ENCODE results near the gene MRM2.

Gene MRM2

DNA sequence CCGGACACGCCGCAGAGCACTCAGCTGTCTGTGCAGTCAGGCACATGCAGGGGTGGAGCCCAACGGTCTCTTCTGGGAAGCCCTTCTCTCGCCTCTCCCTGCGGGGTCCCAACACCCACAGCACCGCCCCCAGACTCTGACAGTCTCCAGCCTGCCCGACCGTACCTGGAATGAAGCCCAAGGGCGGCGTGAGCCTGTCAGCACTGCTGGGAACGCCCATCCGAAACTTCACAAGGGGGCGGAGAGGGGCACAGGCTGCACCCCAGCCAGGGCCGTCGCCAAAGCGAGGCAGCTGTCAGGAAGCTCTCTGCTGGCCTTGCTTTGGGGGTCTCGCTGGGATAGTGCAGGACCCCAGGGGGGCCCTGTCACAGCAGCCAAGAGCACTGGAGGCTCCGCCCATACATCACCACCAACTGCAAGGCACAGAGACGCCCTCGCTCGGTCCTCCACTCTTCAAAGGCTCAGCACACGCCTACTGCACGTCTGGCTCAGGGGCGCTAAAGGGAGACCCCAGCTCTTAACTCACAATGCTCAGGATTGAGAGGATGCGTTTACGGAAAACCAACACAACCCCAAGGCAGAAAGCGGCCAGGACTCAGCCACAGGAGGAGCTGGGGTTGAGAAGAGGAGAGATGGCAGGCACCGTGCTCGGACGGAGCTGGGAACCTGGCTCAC lies 40.2 kb downstream of the MRM2 start:
- DNase-seq, result no peak

DNA sequence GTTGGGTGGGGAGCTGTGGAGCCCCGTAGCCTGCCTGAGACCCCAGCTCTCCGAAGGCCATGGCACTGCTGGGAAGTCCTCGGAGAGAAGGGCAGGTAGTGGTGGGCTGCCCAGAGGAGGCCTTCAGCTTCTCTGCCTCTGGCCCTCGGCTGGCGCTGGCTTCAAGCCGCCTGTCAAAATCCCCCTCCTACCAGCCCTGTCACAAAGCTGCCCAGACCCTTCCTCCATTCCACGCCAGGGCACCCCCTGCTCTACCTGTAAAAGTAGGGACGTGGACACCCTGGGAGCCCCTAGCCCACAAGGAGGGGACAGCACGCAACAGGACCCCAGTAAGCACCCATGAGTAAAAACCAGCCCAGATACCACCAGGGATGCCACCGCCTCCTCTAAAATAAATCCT lies 40.9 kb downstream of the MRM2 start:
- DNase-seq, result no peak

DNA sequence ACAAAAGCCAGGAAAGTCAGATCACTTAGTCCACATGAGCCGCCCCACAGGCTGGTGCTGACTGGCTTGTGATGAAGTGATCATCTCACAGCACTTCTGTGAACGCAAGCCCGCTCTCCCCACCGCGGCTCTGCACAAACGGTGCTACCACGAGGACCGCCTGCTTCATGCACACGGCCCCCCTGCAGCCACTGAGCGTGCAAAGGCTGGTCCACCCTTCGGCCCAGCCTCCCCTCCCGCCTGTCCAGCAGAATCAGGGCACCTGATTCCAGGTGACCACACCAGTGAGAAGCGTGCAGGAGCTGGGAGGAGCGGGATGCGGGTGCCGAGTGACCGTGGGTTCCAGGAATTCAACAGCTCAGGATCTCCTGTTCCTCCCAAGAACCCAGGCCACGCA lies 41.4 kb downstream of the MRM2 start:
- no peak for DNase-seq

DNA sequence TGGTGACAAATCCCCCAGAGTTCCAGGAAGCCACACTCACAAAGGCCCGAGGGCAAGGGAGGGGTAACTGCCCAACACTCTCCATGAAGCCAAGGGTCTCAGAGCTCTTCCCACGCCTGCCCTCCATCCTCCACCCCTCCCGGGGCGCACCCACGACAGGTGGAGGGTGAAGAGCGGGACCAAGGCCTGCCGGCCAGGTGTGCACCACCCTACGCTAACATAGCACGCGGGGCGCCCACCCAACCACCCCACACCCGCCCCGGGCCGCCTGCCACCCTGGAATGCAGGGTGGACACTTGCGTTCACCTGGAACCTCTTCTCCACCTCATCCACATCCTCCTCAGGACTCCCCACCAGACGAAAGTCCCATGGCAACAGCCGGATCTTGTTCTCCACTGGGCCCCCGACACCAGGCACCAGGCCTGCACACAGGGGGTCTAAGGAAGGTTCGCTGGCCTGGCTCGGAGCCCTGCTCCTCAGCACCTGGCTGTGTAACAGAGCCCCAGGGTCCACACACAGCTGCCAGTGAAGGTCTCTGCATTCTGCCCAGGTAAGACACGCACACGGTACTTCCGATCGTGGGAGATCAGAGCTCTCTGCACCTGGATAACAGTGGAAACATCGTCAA lies 41.9 kb downstream of the MRM2 start:
- no peak for DNase-seq

DNA sequence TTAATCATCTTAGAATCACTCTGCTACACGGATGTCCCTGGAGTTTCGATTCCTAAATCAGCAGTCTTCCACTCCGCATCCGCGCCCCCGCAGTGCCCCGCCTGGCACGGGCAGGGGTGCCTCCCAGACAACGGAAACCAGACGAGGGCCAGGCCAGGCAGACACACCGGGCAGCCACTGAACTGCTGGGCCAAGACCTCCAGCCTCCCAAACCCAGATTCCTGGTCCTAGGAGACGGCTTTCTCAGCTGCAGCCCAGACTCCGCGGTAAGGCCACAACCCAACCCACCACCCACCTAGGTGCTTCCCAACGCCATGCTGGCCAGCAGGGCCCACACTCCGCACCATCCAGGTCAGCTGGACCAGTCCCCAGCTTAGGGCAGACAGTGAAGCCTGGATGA lies 42.5 kb downstream of the MRM2 start:
- DNase-seq, result no peak

DNA sequence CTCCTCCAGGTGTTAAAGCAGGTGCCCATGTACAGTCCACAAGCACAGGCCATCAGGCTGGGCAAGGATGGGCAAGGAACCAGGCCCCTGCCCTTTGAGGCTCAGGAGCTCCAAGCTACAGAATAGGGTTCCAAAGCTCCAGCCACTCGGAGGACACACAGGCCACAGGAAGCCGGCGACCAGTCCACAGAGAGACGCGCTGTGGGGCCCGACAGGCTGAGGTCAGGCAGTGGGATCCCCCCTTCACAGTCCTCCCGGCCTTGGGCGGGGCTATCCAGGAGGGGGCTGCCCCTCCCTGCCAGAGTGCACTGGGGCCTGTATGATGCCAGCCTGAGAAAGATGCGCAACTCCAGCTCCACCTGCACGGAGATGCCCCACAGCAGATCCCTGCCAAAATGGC lies 43.2 kb downstream of the MRM2 start:
- no peak for DNase-seq

DNA sequence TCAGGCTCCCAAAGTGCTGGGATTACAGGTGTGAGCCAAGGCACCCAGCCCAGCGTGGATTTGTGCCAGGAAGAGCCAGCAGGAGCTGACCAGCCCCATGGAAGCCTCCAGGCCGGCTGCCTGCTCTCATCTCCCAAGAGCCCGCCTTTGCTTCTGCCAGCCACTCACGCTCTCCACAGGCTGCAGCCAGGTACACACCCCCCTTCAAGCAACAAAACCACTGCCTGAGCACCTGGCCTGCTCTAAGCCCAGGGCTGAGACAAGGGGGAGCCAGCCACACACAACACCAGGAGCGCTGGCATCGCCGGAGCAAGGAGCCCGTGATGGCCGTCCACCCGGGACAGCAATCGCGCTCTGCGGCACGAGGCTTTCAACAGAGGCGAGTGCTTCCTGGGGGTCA lies 43.8 kb downstream of the MRM2 start:
- DNase-seq, result peak; percentile 94

DNA sequence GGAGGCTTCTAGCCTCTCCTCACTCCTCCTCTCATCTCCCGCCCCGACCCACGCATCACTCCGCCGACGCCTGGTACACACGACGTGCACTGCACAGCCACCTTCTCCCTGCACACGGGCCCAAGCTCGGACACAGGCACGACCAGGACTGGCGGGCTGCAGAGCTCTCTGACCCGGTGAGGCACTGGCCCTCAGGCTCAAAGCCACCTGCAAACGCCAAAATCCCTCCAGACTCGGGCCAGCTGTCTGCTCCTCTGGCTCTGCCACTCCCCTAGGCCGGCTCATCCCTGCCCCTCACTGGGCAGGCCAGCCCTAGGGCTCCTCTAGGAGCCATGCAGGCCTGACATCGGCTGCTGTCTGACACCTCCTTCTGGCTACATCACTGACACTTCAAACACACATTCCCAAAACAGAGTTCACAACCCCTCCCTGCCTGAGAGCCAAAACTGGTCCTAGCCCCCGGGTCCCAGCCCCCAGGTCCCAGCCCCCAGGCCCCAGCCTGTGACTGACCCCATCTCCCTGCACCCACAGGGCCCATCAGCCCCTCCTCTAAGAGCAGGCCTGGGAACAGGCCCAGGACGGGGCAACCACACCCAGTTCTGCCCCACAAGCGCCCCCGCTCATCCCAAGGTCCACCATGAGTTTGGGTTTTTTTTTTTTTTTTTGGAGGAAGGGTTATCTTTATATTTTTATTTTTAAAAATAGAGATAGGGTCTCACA lies 44.4 kb downstream of the MRM2 start:
- DNase-seq, result peak; percentile 39

DNA sequence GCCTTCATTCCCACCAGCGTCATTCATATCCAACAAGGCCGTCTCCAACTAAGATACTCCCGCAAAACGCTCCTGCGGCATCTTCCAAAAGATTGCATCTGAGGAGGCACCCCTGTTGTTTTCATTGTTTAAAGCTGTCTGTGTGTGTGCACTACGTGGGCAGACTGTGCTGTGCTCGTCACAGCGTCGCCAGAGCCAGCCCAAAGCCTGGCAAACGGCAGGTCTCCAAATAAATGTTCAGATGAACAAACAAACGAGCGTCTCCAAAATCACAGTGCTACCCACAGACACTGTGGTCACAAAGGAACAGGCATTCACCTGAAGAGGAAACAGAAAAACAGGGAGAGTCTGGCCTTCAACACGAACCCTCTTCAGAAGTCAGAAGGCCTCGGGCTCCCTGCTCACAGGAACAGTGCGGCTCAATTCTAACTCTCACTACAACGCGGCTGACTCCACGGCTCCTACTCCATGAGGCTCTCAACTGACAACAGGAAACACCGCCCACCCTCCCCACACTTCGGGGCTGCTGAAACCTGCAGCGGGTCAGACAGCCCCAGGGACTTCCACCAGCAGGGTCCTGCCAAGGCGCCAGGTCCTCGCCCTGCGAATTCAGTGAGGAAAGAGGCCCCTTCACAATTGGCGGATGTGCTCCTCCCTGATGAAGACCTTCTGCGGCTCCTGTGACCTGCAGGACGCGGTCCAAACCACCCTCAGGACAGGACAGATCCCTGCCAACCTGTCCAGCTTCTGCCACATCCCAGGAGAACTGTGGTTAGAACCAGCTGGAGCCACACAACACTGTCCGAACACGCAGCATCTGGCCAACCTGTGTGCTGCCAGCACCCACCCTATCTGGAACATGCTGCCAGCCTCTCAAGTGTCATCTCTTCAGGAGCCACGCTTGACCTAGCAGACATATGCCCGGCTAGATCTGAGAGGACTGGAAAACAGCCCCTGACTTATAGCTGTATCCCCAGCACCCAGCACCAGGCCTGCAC lies 45.3 kb downstream of the MRM2 start:
- peak; percentile 68 for DNase-seq

DNA sequence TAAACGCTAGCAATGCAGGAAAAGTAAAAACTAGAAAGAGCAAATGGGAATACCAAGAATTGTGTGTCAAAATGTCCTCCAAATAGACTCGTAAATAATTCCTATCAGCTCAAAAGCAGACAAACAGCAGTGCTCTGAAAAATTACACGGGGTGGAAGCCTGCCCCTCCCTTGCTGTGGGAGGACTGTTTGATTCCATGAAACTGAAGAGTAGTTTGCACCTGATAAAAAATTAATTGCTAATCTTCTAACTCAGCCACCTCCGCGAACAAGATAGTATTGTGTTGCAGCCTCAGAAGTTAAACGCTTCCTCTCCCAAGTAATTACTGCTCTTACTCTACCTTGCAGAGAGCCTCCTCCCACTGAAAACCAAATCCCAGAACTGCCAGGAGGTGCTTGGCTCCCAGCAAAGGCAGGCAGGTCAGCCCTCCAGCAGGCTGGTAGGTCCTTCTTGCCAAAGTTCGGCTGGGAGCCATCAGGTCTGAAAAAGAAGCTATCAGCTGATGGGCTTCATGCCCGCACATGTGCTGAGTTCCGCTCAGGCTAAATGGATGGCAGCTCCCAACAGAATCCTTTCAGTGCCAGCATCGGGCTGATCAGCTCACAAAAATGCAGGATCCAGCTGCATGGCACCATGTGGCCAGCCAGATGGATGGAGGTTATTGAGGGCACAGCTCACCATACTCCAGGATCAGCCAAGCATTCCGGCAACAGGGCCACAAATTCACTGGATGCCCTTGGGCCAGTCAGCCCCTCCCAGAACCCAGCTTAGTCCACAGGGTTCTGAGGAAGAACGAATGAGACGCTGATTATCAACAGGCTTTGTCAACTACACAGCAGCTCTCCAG lies 46.4 kb downstream of the MRM2 start:
- DNase-seq, result peak; percentile 90

DNA sequence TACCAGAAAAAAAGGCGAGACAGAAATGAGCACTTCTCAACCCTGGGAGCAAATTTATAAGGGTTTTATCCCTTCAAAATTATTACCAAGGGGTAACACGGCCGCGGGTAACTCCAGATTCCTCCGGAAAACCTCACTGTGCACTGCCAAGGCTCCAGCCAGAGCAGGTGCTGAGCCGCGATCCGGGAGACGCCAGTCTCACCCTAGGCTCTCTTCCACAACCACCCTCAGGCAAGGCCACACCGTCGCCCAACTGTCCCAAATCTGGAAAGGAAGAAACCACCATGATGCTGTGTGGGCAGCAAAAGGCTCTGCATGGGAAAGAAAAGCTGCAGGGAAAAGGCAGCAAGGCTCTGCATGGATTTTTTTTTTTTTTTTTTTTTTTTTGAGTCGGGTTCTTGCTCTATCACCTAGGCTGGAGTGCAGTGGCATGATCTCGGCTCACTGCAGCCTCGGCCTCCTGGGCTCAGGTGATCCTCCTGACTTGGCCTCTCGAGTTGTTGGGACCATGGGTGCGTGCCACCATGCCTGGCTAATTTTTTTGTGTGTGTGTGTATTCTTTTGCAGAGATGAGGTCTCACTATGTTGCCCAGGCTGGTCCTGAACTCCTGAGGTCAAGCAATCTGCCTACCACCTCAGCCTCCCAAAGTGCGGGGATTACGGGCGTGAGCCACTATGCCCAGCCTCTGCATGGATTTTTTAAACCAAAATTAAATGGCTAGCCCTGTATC lies 48.3 kb downstream of the MRM2 start:
- no peak for DNase-seq

DNA sequence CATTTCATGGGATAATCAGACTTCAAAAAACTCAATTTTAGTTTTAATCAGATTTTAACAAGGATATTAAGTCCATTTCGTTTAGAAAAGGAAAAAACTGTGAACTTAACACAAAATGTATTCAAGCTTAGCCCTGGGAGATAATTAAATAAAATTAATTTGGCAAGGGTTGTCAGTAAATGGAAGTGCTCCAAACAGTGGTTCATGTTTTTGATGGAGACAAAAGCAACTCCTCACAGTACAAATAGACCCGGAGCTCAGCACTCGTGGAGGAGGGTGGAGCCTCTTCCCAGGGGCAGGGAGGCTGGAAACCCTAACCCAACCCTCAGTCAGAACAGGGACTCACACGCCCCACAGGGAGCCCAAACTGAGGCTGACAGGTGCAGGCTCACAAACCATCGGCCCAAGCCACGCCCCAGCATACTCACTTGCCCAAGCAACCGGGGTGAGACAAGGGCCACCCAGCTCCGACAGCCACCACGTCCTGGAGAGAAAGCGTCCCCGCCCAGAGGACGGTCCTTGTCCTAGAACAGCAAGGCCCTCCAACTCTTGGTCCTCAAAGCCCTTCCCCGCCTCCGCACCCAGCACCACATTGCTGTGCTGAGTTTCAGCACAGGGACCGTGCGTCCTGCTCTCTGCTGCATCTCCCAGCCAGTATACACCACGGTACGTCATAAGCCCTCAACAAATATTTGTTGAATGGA lies 49.0 kb downstream of the MRM2 start:
- DNase-seq, result peak; percentile 91

DNA sequence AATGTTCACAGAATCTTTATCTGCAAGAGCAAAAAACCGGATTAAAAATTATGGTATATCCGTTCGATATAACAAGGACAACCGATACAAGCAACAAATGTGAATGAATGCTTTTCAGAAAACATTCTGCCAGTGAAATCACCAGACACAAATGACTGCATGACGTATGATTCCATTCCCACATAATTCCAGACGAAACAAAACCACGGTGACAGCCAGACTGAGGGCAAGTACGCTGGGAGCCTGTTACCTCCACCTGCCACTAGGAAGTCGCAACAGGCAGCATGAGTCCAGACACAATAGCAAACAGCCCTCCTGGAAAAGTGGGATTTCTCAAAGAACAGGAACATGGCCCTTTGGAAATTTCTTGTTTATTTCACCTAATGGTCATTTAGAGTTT lies 51.0 kb downstream of the MRM2 start:
- DNase-seq, result no peak

DNA sequence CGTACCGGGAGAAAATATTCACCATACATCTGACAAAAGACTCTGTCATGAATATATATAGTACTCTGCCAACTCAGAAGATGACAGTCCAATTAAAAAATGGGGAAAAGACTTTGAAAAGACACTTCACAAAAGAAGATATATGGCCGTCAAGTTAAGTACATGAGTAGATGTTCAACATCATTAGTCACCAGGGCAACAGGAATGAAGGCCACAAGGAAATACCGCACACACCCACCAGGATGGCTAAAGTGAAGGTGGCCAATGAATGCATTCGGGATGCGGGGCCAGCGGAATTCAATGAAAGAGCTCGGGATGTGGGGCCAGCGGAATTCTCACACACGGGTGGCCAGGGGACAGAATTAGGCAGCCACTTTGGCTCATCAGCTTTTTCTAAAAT lies 51.5 kb downstream of the MRM2 start:
- no peak for DNase-seq

DNA sequence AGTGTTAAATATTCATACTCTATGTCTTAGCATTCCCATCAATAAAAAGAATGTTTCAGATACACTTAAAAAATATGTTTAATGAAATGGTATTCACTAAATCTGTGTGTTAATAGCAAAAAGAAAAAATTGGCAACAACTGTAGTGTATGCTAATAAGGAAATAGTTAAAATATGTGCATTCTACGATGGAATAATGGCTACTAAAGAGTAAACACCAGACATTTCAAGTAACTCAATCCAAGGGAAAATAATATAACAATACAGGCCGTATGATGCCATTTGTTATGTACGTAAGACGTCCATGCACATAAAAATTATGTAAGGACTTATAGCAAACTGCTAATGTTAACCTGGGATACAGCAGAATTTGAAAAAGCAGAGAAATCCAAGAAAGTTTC lies 55.8 kb downstream of the MRM2 start:
- no peak for DNase-seq

DNA sequence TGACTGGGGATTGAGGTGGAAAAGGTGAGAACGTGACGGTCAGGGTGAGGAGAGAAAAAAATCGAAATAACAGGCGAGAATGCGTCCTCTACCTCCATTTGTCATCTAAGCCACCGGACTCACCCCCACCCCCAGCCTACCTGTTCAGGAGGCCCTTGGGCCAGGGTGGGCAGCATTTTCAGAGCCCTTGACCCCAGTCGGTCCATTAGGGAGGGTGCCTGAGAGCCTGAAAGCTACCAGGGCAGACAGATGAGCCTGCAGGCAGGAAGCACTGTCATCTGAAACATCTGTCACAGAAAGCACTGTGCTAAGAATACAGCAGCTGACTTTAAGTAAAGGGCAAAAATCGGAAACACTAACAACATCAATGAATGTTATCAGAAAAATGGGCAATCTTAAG lies 56.3 kb downstream of the MRM2 start:
- no peak for DNase-seq

Data from DMS79 treated with DMSO at 0.1 percent for 48 hours (cell line).